Stimulated activated CD8-positive, alpha-beta memory T cell treated with anti-CD3 and anti-CD28 coated beads, Interleukin-15, amount 100 ng/mL, for 48 hours (primary cell): ENCODE data around the gene TAF1.
A peak's percentile ranks its signal among the peaks of the same experiment; 100 is the strongest.
"Not testable (repeated sequence)": the region's sequence is repeated elsewhere in the genome, so short reads cannot be mapped to it uniquely, and the experiment has no call there.

ENCODE experiments used
- DNase-seq, 2 donors: peaks; one replicate each; pipeline ENCODE4 v3.0.0-alpha.2; 2020; ENCODE audit warnings: low read depth in 2 of 2

The TAF1 gene, protein sequence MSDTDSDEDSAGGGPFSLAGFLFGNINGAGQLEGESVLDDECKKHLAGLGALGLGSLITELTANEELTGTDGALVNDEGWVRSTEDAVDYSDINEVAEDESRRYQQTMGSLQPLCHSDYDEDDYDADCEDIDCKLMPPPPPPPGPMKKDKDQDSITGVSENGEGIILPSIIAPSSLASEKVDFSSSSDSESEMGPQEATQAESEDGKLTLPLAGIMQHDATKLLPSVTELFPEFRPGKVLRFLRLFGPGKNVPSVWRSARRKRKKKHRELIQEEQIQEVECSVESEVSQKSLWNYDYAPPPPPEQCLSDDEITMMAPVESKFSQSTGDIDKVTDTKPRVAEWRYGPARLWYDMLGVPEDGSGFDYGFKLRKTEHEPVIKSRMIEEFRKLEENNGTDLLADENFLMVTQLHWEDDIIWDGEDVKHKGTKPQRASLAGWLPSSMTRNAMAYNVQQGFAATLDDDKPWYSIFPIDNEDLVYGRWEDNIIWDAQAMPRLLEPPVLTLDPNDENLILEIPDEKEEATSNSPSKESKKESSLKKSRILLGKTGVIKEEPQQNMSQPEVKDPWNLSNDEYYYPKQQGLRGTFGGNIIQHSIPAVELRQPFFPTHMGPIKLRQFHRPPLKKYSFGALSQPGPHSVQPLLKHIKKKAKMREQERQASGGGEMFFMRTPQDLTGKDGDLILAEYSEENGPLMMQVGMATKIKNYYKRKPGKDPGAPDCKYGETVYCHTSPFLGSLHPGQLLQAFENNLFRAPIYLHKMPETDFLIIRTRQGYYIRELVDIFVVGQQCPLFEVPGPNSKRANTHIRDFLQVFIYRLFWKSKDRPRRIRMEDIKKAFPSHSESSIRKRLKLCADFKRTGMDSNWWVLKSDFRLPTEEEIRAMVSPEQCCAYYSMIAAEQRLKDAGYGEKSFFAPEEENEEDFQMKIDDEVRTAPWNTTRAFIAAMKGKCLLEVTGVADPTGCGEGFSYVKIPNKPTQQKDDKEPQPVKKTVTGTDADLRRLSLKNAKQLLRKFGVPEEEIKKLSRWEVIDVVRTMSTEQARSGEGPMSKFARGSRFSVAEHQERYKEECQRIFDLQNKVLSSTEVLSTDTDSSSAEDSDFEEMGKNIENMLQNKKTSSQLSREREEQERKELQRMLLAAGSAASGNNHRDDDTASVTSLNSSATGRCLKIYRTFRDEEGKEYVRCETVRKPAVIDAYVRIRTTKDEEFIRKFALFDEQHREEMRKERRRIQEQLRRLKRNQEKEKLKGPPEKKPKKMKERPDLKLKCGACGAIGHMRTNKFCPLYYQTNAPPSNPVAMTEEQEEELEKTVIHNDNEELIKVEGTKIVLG (N-terminal part only)

DNA sequence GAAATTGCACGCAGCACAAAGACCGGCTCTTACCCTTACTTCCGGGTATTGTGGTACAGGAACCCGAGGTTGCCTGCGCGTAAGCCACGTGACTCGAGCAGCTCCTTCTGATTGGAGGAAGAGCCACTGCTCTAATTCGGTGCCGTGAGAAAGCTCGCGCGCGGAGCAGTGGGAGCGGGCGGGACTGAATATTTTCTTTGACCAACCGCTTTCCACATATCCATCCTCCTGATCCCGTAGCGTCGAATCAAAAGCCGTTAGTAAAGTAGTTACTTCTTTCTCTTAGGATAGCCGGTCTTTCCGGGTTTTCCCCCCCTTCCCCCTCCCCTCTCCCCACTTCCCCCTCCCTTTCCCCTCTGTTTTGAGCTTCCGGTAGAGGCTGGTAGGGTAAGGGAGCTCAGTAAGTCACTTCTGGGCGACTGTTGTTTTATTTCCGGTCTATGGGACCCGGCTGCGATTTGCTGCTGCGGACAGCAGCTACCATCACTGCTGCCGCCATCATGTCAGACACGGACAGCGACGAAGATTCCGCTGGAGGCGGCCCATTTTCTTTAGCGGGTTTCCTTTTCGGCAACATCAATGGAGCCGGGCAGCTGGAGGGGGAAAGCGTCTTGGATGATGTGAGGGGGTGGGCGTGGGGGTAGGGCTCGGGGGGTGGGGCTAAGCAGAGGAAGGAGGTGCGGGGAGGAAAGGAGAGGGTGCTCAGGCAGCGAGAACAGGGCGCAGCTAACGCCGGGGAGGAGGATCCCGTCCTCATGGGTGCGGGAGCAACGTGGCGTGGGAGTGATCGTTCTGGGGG, at the start of gene TAF1:
TSS of gene TAF1 (plus strand) at position 483 of the 799 bp plus-strand sequence. CDS start at position 501, 18 bp downstream.
- DNase-seq: peak; percentile 80 to 85

DNA sequence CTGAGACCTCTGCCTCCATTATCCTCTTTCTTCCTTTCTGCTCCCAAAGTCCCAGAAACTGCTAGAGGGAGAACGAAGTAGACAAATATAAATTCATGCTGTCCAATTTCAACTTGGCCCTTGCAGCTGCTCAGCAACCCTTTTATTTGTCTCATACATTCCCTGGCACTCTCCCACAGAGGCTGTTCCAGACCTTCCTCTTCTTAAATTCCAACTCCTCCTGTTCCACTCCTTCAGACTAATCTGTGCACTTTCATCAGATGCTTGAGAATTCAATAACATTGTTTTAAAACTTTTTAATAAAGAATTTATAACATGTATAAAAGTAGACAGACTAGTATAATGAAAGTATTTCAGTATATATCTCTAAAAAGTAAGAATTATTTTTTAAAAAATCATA, 49.2 kb upstream of the TAF1 start:
- DNase-seq: not testable (repeated sequence)

DNA sequence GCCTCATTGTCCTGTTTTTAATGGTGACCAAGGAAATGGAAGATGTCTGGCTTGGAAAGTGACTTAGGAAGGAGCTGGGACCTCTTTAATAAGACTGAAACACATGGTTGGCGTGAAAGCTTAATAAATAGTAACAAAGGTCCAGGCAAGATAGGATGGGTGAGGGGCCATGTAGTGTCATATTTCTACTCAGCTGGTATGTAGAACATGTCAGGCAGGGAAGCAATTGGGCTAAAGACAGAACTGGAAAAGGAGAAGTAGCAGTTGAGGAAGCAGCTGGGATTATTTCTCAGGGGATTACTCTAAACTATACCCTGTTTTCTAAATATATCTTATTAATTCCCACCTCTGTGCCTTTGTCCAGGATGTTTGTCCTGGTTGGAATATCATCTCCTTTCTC, 46.0 kb upstream of the TAF1 start:
- DNase-seq: no peak

DNA sequence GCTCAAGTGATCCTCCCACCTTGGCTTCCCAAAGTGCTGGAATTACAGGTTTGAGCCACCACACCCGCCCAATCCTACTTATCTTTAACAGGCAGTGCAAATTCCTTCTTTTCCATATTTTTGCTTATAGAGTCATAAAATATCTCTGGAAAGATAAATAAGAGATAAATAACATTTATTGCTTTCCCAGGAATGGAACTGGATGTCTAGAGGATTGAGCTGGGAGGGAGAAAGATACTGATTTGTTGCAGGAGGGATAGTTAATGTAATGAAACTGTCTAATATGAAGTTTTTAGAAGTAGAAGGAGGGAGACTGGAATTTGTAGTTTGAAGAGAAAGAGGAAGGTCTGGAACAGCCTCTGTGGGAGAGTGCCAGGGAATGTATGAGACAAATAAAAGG, 44.4 kb upstream of the TAF1 start:
- no peak for DNase-seq

DNA sequence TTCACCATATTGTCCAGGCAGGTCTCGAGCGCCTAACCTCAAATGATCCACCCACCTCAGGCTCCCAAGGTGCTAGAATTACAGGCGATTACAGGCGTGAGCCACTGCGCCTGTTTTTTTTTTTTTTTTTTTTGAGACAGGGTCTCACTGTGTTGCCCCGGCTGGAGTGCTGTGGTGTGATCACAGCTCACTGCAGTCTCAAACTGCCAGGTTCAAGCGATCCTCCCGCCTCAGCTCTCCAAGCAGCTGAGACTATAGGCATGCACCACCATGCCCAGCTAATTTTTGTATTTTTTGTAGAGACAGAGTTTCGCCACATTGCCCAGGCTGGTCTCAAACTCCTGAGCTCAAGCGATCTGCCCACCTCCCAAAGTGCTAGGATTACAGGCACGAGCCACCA, 41.7 kb upstream of the TAF1 start:
- DNase-seq: not testable (repeated sequence)

DNA sequence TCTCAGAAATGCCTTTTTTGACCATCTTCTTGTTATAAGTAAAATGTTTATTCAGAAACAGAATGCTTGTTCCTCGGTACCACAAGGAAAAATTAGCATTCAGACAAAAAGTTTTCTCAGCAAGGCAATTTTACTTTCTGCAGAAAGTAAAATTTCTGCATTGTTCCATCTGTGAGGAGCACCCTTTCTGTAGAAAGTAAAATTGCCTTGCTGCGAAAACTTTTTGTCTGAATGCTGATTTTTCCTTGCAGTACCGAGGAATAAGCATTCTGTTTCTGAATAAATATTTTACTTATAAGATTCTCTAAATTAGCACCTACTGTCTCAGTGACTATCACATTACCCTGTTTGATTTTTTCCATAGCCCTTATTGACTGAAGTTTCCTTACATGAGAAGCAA, 39.8 kb upstream of the TAF1 start:
- no peak for DNase-seq

DNA sequence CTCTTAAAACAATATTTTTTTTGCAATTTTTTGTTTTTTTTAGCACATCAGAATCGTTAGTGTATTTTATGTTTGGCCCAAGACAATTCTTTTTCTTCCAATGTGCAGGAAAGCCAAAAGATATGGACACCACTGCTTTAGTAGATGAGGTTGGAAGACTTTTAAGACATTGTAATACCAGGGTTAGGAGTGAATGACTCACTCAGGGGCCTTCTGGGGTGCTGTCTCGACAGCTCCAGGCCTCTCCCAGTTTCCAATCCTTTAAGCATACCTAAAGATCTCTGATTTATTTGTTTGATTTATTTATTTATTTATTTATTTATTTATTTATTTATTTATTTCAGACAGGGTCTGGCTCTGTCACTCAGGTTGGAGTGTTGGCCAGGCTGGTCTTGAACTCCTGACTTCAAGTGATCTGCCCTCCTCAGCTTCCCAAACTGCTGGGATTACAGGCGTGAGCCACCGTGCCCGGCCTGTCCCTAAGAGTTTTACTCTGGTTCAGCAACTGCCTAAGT, 16.9 kb upstream of the TAF1 start:
- DNase-seq: not testable (repeated sequence)

DNA sequence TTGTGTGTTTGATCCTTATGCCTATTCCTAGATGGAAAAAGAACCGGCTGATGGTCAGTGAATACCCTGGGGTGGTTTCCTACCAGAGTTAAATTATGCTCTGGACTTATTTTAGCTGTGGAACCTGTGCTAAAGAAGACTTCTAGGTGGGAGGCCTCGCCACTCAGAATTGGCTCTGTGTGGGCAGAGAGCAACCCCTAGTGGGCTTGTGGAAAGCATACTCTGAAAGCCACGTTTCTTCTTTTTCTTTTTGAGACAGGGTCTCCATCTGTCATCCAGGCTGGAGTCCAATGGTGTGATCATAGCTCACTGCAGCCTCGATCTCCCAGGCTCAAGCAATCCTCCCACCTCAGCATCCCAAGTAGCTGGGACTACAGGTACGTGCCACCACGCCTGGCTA, 16.3 kb upstream of the TAF1 start:
- not testable (repeated sequence) for DNase-seq

DNA sequence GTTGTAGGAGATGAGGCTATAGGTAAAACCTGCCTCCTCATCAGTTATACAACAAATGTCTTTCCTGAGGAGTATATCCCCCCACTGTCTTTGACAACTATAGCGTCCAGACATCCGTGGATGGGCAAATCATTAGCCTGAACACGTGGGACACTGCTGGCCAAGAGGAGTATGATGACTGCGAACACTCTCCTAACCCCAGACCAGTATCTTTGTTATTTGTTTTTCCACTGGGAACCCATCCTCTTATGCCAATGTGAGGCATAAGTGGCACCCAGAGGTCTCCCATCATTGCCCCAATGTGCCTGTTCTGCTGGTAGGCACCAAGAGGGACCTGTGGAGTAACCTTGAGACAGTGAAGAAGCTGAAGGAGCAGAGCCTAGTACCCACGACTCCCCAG, 13.7 kb upstream of the TAF1 start:
- DNase-seq: not testable (repeated sequence)

DNA sequence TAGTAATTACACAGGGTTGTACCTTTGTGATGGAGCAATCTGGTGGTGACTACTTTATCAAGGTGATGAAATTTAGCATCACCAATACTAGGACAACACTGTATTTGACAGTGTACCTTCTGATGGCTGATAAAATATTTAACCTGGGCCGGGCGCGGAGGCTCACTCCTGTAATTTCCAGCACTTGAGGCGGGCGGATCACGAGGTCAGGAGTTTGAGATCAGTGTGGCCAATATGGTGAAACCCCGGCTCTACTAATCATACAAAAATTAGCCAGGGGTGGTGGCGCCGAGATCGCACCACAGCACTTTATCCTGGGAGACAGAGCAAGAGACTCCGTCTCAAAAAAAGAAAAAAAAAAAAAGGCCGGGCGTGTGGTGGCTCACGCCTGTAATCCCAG, 1.9 kb upstream of the TAF1 start:
- DNase-seq: no peak

DNA sequence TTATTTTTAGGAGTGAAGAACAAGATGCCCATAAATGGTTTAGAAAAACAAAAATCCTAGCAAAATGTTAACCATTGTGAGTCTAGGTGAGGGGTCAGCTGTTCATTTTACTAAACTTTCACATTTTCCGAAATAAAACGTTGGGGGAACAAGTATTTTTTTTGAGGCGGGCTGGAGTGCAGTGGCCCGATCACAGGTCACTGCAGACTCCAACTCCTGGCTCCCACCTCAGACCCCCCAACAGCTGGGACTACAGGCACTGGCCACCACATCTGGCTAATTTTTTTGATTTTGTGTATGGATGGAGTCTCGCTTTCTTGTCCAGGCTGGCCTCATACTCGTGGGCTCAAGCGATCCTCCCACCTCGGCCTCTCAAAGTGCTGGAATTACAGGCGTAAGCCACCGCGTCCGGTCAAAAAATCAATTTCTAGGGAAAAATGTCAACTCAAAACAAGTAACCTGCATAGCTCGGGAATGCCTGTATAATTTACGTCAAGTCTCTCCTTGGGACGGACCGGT, 742 bp upstream of the TAF1 start:
- no peak for DNase-seq

DNA sequence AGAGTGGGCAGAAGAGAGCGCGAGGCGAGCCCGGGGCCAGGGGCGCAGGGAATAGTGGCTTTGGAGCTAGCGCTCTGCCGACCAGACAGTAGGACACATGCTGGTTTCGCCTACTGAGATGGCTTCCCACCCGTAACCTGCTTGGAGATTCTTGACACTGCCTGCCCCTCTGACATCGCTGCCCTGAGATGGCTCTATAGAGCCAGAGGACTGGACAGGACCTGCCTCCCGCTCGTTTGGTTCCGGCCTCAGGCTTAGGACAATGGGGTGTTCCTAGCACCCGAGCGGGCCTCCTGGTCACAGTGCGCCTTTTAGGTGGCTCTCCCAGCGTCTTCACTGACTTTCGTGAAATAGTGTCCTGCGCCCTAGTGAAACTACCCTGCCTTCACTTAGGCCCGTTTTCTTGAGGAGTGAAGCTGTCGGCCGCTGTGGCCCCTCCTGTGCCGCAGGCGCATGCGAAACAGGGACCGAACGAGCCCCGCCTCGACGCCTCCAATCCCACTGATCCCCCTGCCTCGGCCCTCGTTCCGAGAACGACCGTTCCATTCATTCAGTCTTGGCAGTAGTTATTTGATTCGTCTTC, 608 bp downstream of the TAF1 start:
- DNase-seq: peak in 1 of 2 donors; percentile 15

DNA sequence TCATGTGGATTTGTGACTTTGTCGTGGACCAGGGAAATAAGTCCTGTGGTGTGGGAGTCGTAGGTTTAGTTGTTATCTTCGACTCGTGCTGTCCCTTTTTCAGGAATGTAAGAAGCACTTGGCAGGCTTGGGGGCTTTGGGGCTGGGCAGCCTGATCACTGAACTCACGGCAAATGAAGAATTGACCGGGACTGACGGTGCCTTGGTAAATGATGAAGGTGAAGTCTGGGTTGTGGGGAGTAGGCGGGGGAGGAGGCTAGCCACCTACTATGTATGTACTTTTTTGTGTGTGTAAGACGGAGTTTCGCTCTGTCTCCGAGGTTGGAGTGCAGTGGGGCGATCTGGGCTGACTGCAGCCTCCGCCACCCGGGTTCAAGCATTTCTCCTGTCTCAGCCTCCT, 1.2 kb downstream of the TAF1 start:
- peak in 1 of 2 donors; percentile 14 for DNase-seq

DNA sequence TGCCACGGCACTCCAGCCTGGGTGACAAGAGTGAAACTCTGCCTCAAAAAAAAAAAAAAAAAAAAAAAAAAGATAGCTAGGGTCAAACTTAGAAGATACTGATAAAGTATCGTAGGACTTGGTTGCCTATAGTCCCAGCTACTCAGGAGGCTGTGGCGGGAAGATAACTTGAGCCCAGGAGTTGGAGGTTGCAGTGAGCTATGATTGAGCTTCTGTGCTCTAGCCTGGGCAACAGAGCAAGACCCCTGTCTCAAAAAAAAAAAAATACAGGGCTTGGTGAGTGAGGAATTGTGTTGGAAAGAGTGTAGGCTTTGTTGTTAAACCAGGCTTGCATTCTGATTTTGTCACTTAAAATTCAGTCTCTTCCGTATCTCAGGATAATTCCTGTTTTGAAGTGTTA, 6.2 kb downstream of the TAF1 start:
- DNase-seq: no peak

DNA sequence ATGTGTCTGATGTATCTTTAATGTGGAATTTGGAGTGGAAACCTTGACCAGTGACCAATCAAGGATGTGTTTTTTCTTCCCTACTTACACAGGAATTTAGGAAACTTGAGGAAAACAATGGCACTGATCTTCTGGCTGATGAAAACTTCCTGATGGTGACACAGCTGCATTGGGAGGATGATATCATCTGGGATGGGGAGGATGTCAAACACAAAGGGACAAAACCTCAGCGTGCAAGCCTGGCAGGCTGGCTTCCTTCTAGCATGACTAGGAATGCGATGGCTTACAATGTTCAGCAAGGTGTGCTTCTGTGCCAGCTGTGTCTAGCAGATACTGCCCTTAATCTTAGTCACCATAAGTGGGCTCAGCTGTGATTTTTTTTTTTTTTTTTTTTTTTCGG, 12.6 kb downstream of the TAF1 start:
- DNase-seq: no peak

DNA sequence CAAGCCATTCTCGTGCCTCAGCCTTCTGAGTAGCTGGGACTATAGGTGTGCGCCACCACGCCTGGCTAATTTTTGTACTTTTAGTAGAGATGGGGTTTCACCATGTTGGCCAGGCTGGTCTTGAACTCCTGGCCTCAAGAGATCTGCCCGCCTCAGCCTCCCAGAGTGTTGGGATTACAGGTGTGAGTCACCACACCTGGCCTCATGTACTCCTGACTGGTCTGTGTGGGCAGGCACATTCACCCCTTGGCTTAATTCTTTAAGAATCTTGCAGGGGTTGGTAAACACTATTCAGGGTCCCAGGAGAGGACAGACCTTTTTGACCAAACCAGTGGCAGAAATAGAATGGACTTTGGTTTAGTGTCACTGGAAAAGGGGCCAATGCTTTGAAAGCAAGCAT, 25.6 kb downstream of the TAF1 start:
- not testable (repeated sequence) for DNase-seq

DNA sequence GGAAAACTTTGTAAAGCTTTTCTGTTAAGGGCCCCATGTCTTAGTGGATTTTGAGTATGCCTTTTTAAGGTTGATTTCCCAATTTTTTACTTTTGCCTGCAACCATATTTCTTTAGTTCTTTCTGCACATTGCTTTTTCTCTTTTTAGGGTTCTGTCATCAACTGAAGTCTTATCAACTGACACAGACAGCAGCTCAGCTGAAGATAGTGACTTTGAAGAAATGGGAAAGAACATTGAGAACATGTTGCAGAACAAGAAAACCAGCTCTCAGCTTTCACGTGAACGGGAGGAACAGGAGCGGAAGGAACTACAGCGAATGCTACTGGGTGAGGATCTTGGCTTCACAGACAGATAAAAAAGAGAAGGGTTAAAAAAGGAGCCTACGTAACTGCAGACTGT, 27.8 kb downstream of the TAF1 start:
- no peak for DNase-seq

DNA sequence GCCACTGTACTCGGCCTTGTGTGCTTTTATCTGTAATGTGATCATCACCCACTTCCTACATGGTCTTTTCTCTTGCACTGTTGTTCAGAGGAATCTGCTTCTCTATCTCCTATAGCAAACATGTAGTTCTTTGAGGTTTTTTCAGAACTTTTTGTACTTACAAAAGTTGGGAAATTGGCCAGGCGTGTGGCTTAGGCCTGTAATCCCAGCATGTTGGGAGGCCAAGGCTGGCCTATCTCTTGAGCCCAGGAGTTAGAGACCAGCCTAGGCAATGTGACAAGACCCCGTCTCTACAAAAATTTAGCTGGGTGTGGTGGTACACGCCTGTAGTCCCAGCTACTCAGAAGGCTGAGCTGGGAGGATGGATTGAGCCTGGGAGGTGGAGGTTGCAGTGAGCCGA, 30.4 kb downstream of the TAF1 start:
- no peak for DNase-seq

DNA sequence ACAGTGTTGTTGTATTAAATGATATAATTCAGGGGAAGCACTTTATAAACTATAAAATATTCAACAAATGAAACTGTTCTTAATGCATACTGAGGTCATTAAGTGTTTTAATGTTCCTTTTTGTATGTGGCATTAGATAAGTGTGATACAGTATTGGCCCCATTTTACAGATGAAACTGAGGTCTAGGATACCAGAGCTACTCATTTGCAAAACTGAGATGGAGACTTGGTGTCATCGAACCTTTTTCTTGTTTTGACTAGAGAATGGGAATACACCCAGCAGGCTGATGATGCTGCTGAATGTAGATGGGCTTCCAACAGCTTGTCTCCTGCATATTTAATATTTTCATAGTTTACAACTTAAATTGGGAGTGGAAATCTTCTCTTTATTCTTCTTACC, 34.6 kb downstream of the TAF1 start:
- no peak for DNase-seq

DNA sequence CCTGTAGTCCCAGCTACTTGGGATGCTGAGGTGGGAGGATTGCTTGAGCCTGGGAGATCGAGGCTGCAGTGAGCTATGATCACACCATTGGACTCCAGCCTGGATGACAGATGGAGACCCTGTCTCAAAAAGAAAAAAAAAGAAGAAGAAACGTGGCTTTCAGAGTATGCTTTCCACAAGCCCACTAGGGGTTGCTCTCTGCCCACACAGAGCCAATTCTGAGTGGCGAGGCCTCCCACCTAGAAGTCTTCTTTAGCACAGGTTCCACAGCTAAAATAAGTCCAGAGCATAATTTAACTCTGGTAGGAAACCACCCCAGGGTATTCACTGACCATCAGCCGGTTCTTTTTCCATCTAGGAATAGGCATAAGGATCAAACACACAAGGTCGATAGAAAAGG, 50.1 kb downstream of the TAF1 start:
- not testable (repeated sequence) for DNase-seq
